Endothelial cell of umbilical vein (primary cell): ENCODE measurements around the gene LARP1B. TPM values are rescaled to one million over a fixed set of nuclear protein-coding genes. Genes with fewer than 3 reads are reported as not detected.

Source experiments
- BruUV-seq: library from RNA; stranded (reverse); fragments of 400-500 nt; replicated peaks from 2 replicates; lab custom pipeline; 2021; lab: Mats Ljungman, UMichigan
- CTCF ChIA-PET: fragments of 300-600, 350-600 bp; sonication (Branson Sonifier 250); formaldehyde crosslinking; loops from one replicate; lab custom pipeline; 2021; ENCODE audit warnings: antibody characterized with exemption, inconsistent platforms; lab: Charles Lee
- POLR2A ChIA-PET: fragments of 300-600, 350-600 bp; sonication (Branson Sonifier 250); formaldehyde crosslinking; loops from one replicate; lab custom pipeline; 2021; ENCODE audit warnings: antibody characterized with exemption, inconsistent platforms; lab: Charles Lee
- DNase-seq: peaks from one replicate; pipeline ENCODE4 v3.0.0-alpha.2; 2011; ENCODE audit warnings: low read depth, low spot score
- FAIRE-seq: peaks from 2 replicates; lab custom pipeline; 2011; peaks lifted over from hg19 to GRCh38; lab: Jason Lieb, UNC
- H2AFZ ChIP-seq: 2 replicates; pipeline ENCODE4 v1.6.0; 2012; ENCODE audit warnings: low read depth, low read length, control low read depth, inconsistent platforms
- H3K27ac ChIP-seq: 2 replicates; pipeline ENCODE4 v1.5.1; 2011; ENCODE audit warnings: low read depth, mild to moderate bottlenecking, control low read depth, low read length, moderate library complexity; ENCODE audit not compliant: insufficient read depth
- H3K27me3 ChIP-seq, 2 experiments: 2 replicates each; pipeline versions ENCODE4 v1.6.0 to v1.6.1; 2011; ENCODE audit warnings: low read length in 2 of 2, mixed read lengths in 1 of 2; ENCODE audit not compliant: control insufficient read depth in 2 of 2, insufficient read depth in 2 of 2
- H3K36me3 ChIP-seq, 2 experiments: 2 replicates in 1 of 2; 3 replicates in 1 of 2; pipeline ENCODE4 v1.5.1; 2011; ENCODE audit warnings: low read length in 2 of 2, mild to moderate bottlenecking in 1 of 2, moderate library complexity in 1 of 2; ENCODE audit not compliant: control insufficient read depth in 2 of 2, insufficient read depth in 2 of 2; ENCODE audit errors: extremely low read depth in 1 of 2
- H3K4me1 ChIP-seq: 3 replicates; pipeline ENCODE4 v1.5.1; 2011; ENCODE audit warnings: mild to moderate bottlenecking, low read length; ENCODE audit not compliant: control insufficient read depth, insufficient read depth; ENCODE audit errors: extremely low read depth
- H3K4me2 ChIP-seq: 2 replicates; pipeline ENCODE4 v1.6.1; 2011; ENCODE audit warnings: low read length, control low read depth, mixed read lengths; ENCODE audit not compliant: insufficient read depth
- H3K4me3 ChIP-seq, 3 experiments: fragments of 200-600 bp in 1 of 3; sonication (generic), shearing (Covaris generic) in 1 of 3; replicated peaks in 1 of 3; 2 replicates each; pipeline ENCODE4 v1.5.1; 2011 to 2016; ENCODE audit warnings: control low read depth in 3 of 3, low read length in 3 of 3, mild to moderate bottlenecking in 2 of 3, inconsistent platforms in 1 of 3, low read depth in 1 of 3, moderate library complexity in 1 of 3; ENCODE audit not compliant: insufficient read depth in 1 of 3
- H3K79me2 ChIP-seq: 2 replicates; pipeline ENCODE4 v1.6.0; 2012; ENCODE audit warnings: low read length, inconsistent platforms; ENCODE audit not compliant: control insufficient read depth, insufficient read depth
- H3K9ac ChIP-seq: replicated peaks from 2 replicates; pipeline ENCODE3; 2011; ENCODE audit warnings: low read length, control low read depth; ENCODE audit not compliant: insufficient read depth; ENCODE audit errors: extremely low read depth
- H3K9me1 ChIP-seq: replicated peaks from 3 replicates; pipeline ENCODE4 v1.6.0; 2011; ENCODE audit warnings: mild to moderate bottlenecking, low read length; ENCODE audit not compliant: control insufficient read depth, insufficient read depth; ENCODE audit errors: extremely low read depth
- H3K9me3 ChIP-seq: replicated peaks from 2 replicates; pipeline ENCODE4 v1.5.1; 2012; ENCODE audit warnings: low read length, inconsistent platforms; ENCODE audit not compliant: control insufficient read depth, insufficient read depth
- H4K20me1 ChIP-seq: replicated peaks from 2 replicates; pipeline ENCODE3; 2011; ENCODE audit warnings: mild to moderate bottlenecking, low read length; ENCODE audit not compliant: control insufficient read depth, insufficient read depth; ENCODE audit errors: extremely low read depth
- CTCF ChIP-seq, 2 donors: IDR thresholded peaks; 1 replicate in 1 of 2; 2 replicates in 1 of 2; pipeline ENCODE4 v1.5.1; 2011; ENCODE audit warnings: low read length in 2 of 2, mild to moderate bottlenecking in 2 of 2, moderate library complexity in 2 of 2, control low read depth in 1 of 2, inconsistent platforms in 1 of 2, low read depth in 1 of 2; ENCODE audit not compliant: insufficient read depth in 1 of 2; ENCODE audit errors: extremely low read depth in 1 of 2
- EZH2 ChIP-seq: IDR thresholded peaks from 2 replicates; pipeline ENCODE4 v1.6.1; 2012; ENCODE audit warnings: borderline replicate concordance, low read depth, mild to moderate bottlenecking, moderate library complexity, low read length, inconsistent platforms; ENCODE audit not compliant: severe bottlenecking
- GATA2 ChIP-seq: IDR thresholded peaks from 2 replicates; pipeline ENCODE4 v1.7.0; 2011; ENCODE audit warnings: low read depth, mild to moderate bottlenecking, moderate library complexity, mixed read lengths, low read length; ENCODE audit not compliant: insufficient read length, insufficient read depth
- JUN ChIP-seq: IDR thresholded peaks from 2 replicates; pipeline ENCODE4 v1.6.1; 2011; ENCODE audit warnings: borderline replicate concordance, low read depth; ENCODE audit not compliant: insufficient read length, insufficient read depth
- MYC ChIP-seq: IDR thresholded peaks from one replicate; pipeline ENCODE4 v1.6.1; 2011; ENCODE audit warnings: mild to moderate bottlenecking, low read depth, low read length
- POLR2AphosphoS5 ChIP-seq: IDR thresholded peaks from 2 replicates; pipeline ENCODE4 v1.6.1; 2012; ENCODE audit warnings: low read depth, mild to moderate bottlenecking, control low read depth, low read length, moderate library complexity; ENCODE audit not compliant: insufficient read depth
- dilution Hi-C: fragments of 300-500 bp; cut with MboI; formaldehyde crosslinking; loops from one replicate; pipeline ENCODE4 v1.15.0; 2019; ENCODE audit warnings: low sequenced_read_pairs; ENCODE audit not compliant: extremely low pct_ligation_motif_present
- intact Hi-C: fragments of 100-400 bp; cut with micrococcal nuclease; formaldehyde crosslinking; loops from one replicate; pipeline ENCODE4 v1.10.0; 2022
- polyA plus RNA-seq, 4 experiments: library from polyadenylated mRNA; depleted of rRNA in 3 of 4; stranded (reverse) in 3 of 4; unstranded in 1 of 4; fragments of >200 nt; gene quantifications; 2 replicates each; pipeline versions ENCODE4 v1.2.1 to v1.2.3, GENCODE V29; 2011 to 2012; ENCODE audit warnings: missing spikeins in 1 of 4
- total RNA-seq: library from RNA; stranded (reverse); gene quantifications from 2 replicates; pipeline ENCODE4 v1.2.3, GENCODE V29; 2021

Gene LARP1B
- total and polyA plus RNA-seq, 2 donors (not counting 3 experiments of a cell fraction or from before 2014, with no cell fraction given): 7.3 to 28.8 TPM

- no peak overlapping the region for H3K4me2 ChIP-seq
Measured at GRCh38 chr4:128241425-128241913, 180.4 kb downstream of the LARP1B start.

More at GRCh38 chr4:128241425-128241913, 180.4 kb downstream of the LARP1B start:
- Histone ChIP-seq H3K9ac (no peak overlapping the region), H3K4me3 (no peak overlapping the region), H3K9me3 (no peaks in the 10 kb centered on the region), H4K20me1 (no peaks in the 10 kb centered on the region), H3K27ac (no peak overlapping the region), H2AFZ (no peak overlapping the region), H3K4me1 (no peaks in the 10 kb centered on the region), H3K36me3 (no peaks in the 10 kb centered on the region), H3K9me1 (no peaks in the 10 kb centered on the region), H3K79me2 (no peaks in the 10 kb centered on the region), H3K27me3 (no peaks in the 10 kb centered on the region)
- no TSS peak for BruUV-seq
- ChIA-PET CTCF (no interaction called here), POLR2A (no interaction called here)
- dilution Hi-C loops (no loop called here), intact Hi-C loops (no loop called here)
- DNase-seq (no peak), FAIRE-seq (no peak)
- TF ChIP-seq CTCF (IDR thresholded peaks at IDR 0.05; ENCODE audit: extremely low read depth in 1 of 2, insufficient read depth in 1 of 2, low read depth in 1 of 2, low read length in 2 of 2): no peak
- TF ChIP-seq EZH2: no peak
- TF ChIP-seq POLR2AphosphoS5: no peak
- TF ChIP-seq JUN: no peak
- TF ChIP-seq GATA2: no peak
- no peak for TF ChIP-seq MYC
